ENCODE data around the gene ANKDD1A.

- no peak for TF ChIP-seq CTCF (IDR thresholded peaks at IDR 0.05)
- TF ChIP-seq POLR2A (IDR thresholded peaks at IDR 0.05), result no peak
Observed at GRCh38 chr15:65006876-65007275, 95.2 kb downstream of the ANKDD1A start.

Data from lower leg skin (tissue), 3 donors.